ENCODE data around the gene KRT17.

GRCh38 chr17:41638941-41639340 lies 14.6 kb upstream of the KRT17 start:
- TF ChIP-seq CTCF (IDR thresholded peaks at IDR 0.05), result no peak
- TF ChIP-seq EZH2 (IDR thresholded peaks at IDR 0.05; ENCODE audit: borderline replicate concordance, insufficient read depth, low read depth, low read length, poor library complexity, severe bottlenecking), result no peak
